ENCODE results near the gene ABCB8. TPM values are rescaled to one million over a fixed set of nuclear protein-coding genes. Genes with fewer than 3 reads are reported as not detected.
"Not testable (repeated sequence)": the region's sequence is repeated elsewhere in the genome, so short reads cannot be mapped to it uniquely, and the experiment has no call there.

ABCB8 gene
- total RNA-seq, 1 donor from 2014 or later = 57.4 TPM

DNA sequence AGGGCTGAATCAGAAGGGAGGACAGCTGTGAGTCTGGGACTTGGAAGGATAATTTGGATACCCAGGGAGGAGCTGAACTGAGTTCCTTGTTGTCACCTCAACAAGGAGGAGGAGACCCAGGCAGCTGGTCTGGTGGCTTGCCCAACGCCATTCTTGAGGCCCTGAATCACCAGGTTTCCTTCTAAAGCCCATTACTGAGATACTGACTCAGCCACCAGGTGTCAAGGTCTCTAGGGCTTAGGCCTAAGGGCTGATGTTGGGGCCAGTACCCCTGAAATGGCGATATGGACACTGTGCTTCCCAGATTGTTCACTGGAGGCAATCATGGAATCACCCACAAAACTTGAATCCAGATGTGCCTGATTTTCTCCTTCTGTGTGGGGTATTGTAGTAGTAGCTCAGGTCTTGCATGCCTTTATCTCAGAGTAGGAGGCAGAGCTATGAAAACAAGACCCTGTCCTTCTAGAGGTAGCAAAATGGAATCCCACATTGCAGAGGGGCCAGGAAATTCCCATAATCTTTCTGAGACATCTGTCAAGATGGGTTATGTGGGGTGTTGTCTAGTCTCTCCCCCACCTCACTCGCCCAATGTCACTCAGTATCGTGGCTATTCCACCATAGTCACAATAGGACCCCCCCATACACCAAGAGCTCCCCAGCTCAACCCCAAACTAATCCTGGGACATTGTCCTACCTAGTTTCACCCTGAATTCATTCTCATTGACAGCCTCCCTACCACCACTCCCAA lies 2.2 kb upstream of the ABCB8 start:
- intact Hi-C loops (cut with micrococcal nuclease) = no loop called here
- no peaks in the 10 kb centered on the region for H3K9me3 Mint-ChIP-seq
- peaks cover 23% of the 10 kb centered on the region for H3K4me1 Mint-ChIP-seq
- H3K36me3 Mint-ChIP-seq (ENCODE audit: low read depth) = peaks cover 5% of the 10 kb centered on the region
- H3K27ac Mint-ChIP-seq = no peak overlapping the region
- H3K27me3 Mint-ChIP-seq = peaks cover 4% of the 10 kb centered on the region
- no peak for DNase-seq
- peak overlapping the region; percentile 18 for H3K4me3 Mint-ChIP-seq

DNA sequence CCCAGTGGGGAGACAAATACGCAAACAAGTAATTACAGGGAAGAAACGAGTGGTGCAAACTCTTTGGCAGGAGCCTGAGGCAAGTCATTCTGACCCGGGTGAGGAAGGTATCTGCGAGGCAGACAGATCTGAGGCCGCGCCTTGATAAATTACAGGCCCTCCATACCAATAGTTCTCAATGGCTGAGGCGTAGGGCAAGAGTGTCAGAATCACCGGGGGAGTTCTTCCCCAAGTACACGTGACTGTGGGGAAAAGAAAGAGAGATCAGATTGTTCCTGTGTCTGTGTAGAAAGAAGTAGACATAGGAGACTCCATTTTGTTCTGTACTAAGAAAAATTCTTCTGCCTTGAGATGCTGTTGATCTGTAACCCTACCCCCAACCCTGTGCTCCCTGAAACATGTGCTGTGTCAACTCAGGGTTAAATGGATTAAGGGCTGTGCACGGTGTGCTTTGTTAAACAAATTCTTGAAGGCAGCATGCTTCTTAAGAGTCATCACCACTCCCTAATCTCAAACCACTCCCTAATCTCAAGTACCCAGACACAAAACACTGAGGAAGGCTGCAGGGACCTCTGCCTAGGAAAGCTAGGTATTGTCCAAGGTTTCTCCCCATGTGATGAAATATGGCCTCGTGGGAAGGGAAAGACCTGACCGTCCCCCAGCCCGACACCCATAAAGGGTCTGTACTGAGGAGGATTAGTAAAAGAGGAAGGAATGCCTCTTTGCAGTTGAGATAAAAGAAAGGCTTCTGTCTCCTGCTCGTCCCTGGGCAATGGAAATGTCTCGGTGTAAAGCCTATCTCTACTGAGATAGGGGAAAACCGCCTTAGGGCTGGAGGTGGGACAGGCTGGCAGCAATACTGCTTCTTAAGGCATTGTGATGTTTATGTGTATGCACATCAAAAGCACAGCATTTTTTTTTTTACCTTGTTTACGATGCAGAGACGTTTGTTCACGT lies 1.2 kb upstream of the ABCB8 start:
- intact Hi-C loops (cut with micrococcal nuclease); H3K9me3 Mint-ChIP-seq; H3K27me3 Mint-ChIP-seq; H3K36me3 Mint-ChIP-seq (ENCODE audit: low read depth); DNase-seq: not testable (repeated sequence)
- peaks cover 24% of the 10 kb centered on the region for H3K4me1 Mint-ChIP-seq
- peak overlapping the region; percentile 97 for H3K4me3 Mint-ChIP-seq
- peak overlapping the region; percentile 97 for H3K27ac Mint-ChIP-seq

DNA sequence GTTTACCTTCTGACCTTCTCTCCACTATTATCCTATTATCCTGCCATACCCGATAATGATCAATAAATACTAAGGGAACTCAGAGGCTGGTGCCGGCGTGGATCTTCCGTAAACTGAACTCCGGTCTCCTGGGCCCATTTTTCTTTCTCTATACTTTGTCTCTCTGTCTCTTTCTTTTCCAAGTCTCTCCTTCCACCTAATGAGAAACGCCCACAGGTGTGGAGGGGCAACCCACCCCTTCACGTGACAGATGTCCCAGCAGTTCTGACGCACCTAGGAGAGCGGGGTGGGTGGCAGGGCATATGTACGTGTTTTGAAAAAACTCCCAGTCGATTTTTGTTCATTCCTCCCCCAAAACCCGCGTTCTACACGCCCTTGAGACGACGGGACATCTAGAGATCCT lies 521 bp upstream of the ABCB8 start:
- DNase-seq; H3K27me3 Mint-ChIP-seq; H3K9me3 Mint-ChIP-seq; H3K36me3 Mint-ChIP-seq (ENCODE audit: low read depth): not testable (repeated sequence)
- Mint-ChIP-seq H3K27ac (peak overlapping the region; percentile 97), H3K4me3 (peak overlapping the region; percentile 97), H3K4me1 (peaks cover 24% of the 10 kb centered on the region)
- intact Hi-C loops (cut with micrococcal nuclease) = loop anchor here (1.0 to 2.0 kb wide), 6 partner anchors 14 to 323 kb away; partner anchors contain the start of genes CHPF2 and TMUB1

DNA sequence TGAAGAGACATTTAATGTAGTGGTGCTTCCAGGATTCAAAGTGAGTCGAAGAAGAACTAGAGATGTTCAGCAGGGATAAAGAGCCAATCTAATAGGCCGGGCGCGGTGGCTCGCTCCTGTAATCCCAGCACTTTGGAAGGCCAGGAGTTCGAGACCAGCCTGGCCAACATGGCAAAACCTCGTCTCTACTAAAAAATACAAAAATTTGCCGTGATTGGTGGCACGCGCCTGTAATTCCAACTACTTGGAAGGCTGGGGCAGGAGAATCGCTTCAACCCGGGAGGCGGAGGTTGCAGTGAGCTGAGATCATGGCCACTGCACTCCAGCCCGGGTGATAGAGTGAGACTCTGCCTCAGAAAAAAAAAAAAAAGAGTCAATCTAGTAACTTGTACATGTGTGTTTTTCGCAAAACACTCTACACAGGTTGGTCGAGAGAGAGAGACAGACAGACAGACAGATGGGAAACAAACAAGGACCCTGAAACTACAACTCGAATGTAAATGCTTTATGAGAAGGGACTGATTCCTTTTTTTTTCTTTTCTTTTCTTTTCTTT lies 775 bp downstream of the ABCB8 start:
- Mint-ChIP-seq H3K4me3 (peak overlapping the region; percentile 97), H3K9me3 (no peaks in the 10 kb centered on the region), H3K4me1 (peaks cover 24% of the 10 kb centered on the region), H3K36me3 (ENCODE audit: low read depth) (peaks cover 5% of the 10 kb centered on the region), H3K27ac (peak overlapping the region; percentile 97), H3K27me3 (peaks cover 2% of the 10 kb centered on the region)
- DNase-seq = no peak
- intact Hi-C loops (cut with micrococcal nuclease) = loop anchor here (1.0 to 2.0 kb wide), 6 partner anchors 16 to 322 kb away; partner anchors contain the start of genes CHPF2 and TMUB1

DNA sequence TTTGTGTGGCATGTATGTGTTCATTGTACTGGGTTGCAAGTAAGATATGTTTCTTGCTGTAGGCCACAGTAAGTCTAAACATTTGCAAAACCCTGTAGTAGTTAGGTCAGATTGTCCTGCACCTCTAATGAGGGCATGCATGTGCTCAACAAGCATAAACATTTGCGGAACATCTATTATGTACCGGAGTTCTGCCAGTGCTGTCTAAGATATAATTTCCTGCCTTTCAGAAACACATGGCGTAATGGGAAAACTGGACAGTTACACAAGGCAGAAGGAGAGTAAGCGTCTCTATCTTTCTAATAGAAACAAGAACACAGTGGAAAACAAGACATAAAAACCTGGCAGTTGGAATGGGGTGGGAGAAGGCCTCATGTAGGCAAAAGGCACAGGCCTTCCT lies 2.8 kb downstream of the ABCB8 start:
- H3K4me1 Mint-ChIP-seq = peaks cover 24% of the 10 kb centered on the region
- no peak overlapping the region for H3K27ac Mint-ChIP-seq
- no peak for DNase-seq
- H3K36me3 Mint-ChIP-seq (ENCODE audit: low read depth) = peaks cover 8% of the 10 kb centered on the region
- no peaks in the 10 kb centered on the region for H3K9me3 Mint-ChIP-seq
- H3K27me3 Mint-ChIP-seq = no peaks in the 10 kb centered on the region
- no peak overlapping the region for H3K4me3 Mint-ChIP-seq
- intact Hi-C loops (cut with micrococcal nuclease) = no loop called here

DNA sequence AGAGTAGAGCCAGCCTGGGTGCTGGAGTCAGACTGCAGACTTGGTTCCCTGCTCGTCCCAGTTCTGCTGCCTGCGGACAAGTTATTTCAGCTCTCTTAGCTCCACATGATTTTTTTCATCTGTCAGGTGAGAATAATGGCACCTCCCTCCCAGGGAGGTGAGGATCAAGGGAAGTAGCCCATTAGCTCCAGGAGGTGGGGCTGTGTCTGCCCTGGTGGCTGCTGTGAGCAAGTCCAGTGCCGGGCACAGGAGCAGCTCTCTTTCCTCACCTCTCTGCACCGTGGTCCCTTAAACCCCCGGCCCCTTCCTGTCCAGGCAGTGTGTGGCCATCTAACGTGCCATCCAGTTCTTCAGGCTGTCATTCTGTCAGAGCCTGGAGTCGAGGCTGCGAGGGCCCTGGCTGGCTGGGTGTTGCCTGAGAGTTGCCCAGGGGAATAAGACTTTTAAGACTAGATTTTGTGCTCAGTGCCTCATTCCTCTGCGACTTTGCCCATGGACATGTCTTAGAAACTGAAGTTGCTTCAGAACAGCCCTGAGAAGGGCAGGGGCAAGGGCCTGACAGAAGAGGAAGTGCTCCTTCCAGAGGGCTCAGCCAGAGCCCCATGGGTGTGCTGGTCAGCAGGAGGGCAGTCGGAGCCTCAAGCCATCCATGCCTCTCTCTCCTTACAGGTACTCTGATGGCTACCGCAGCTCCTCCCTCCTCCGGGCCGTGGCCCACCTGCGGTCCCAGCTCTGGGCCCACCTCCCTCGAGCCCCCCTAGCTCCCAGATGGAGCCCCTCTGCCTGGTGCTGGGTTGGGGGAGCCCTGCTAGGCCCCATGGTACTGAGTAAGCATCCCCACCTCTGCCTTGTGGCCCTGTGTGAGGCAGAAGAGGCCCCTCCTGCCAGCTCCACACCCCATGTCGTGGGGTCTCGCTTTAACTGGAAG lies 5.0 kb downstream of the ABCB8 start:
- Mint-ChIP-seq H3K4me1 (peaks cover 12% of the 10 kb centered on the region), H3K9me3 (no peaks in the 10 kb centered on the region), H3K4me3 (no peak overlapping the region), H3K27me3 (no peaks in the 10 kb centered on the region), H3K27ac (no peak overlapping the region), H3K36me3 (ENCODE audit: low read depth) (peaks cover 13% of the 10 kb centered on the region)
- intact Hi-C loops (cut with micrococcal nuclease) = no loop called here
- no peak for DNase-seq

DNA sequence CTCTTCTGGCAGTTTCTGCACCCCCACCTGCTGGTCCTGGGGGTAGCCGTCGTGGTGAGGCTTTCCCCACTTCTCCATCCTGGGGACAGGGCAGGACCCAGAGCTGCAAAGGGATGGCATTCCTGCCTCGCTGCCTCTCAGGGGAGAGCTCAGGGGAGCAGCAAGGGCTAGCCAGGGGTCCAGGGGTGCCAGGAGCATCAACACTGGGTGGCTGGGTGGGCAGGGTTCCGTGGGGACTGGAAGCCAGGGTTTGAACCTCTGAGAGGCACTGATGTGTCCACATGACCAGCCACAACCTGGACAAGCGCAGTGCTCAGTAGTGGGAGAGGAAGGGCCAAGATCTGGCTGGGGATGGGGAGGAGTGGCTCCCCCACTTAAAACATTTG lies 5.6 kb downstream of the ABCB8 start:
- no peak overlapping the region for H3K4me3 Mint-ChIP-seq
- H3K9me3 Mint-ChIP-seq = no peaks in the 10 kb centered on the region
- no peak for DNase-seq
- intact Hi-C loops (cut with micrococcal nuclease) = no loop called here
- no peaks in the 10 kb centered on the region for H3K27me3 Mint-ChIP-seq
- peaks cover 15% of the 10 kb centered on the region for H3K4me1 Mint-ChIP-seq
- no peak overlapping the region for H3K27ac Mint-ChIP-seq
- peaks cover 10% of the 10 kb centered on the region for H3K36me3 Mint-ChIP-seq (ENCODE audit: low read depth)

DNA sequence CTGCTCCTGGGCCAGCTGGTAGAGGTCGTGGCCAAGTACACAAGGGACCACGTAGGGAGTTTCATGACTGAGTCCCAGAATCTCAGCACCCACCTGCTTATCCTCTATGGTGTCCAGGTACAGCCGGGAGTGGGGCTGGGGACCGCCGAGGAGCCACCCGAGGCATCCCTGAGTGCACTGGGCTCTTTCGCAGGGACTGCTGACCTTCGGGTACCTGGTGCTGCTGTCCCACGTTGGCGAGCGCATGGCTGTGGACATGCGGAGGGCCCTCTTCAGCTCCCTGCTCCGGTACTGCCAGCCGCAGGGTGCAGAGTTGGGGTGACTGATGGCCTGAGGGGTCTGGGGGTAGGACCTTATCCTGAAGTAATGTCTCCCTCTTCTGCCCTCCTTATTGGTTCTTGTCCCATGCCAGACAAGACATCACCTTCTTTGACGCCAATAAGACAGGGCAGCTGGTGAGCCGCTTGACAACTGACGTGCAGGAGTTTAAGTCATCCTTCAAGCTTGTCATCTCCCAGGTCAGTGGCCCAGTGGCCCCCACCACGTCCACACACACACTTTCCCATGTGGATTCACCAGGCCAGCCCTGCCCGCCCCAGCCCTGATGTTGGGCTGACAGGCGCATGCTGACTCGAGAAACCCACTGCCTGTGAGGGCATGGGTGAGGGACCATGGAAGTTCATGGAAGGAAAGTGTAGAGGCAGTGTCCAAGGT lies 6.2 kb downstream of the ABCB8 start:
- H3K36me3 Mint-ChIP-seq (ENCODE audit: low read depth) = peaks cover 13% of the 10 kb centered on the region
- no peak overlapping the region for H3K27ac Mint-ChIP-seq
- no peaks in the 10 kb centered on the region for H3K9me3 Mint-ChIP-seq
- no peak overlapping the region for H3K4me3 Mint-ChIP-seq
- H3K4me1 Mint-ChIP-seq = peaks cover 17% of the 10 kb centered on the region
- H3K27me3 Mint-ChIP-seq = no peaks in the 10 kb centered on the region
- intact Hi-C loops (cut with micrococcal nuclease) = no loop called here
- DNase-seq = no peak

DNA sequence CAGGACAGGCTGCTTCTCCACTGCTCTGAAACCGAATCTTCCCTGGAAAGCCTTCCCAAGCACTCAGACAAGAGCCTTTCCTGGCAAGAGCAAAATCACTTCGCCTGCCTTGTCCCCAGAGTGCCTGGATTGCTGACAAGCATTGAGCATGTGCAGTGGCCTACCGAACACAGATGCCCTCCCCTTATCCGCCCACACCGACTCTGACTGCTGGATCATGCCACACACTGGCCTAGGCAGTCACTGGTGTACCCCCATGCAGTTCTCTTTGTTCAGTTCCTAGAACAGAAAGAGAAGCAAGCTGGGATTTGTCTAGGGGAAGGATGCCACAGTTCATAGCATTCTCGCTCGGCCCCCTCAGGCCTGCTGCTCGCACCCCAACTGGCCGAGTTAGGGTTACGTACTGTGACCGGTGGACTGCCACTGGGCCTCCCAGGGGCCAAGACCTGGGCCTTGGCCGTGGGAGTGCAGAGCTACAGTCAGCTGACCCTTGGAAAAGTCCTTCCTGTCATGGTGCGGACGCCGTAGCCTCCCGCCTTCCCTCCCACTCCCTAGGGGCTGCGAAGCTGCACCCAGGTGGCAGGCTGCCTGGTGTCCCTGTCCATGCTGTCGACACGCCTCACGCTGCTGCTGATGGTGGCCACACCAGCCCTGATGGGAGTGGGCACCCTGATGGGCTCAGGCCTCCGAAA lies 6.9 kb downstream of the ABCB8 start:
- Mint-ChIP-seq H3K4me1 (peaks cover 20% of the 10 kb centered on the region), H3K27ac (no peak overlapping the region), H3K9me3 (no peaks in the 10 kb centered on the region), H3K36me3 (ENCODE audit: low read depth) (peaks cover 10% of the 10 kb centered on the region), H3K27me3 (no peaks in the 10 kb centered on the region), H3K4me3 (no peak overlapping the region)
- no peak for DNase-seq
- intact Hi-C loops (cut with micrococcal nuclease) = no loop called here

DNA sequence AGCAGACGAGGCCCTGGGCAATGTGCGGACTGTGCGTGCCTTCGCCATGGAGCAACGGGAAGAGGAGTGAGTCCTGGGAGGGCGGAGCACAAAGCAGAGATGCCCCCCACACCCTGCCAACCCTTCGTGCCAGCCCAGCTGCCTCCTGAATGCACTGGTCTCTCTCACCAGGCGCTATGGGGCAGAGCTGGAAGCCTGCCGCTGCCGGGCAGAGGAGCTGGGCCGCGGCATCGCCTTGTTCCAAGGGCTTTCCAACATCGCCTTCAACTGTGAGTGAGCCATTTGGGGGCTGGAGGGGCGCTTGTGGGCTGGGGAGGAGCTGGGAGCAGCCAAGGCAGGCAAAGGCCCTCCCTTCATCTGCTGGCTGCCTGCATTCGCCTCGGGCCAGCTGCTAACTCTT lies 7.7 kb downstream of the ABCB8 start:
- DNase-seq = no peak
- Mint-ChIP-seq H3K9me3 (no peaks in the 10 kb centered on the region), H3K27ac (no peak overlapping the region), H3K27me3 (no peaks in the 10 kb centered on the region), H3K4me1 (peaks cover 20% of the 10 kb centered on the region), H3K36me3 (ENCODE audit: low read depth) (peaks cover 10% of the 10 kb centered on the region), H3K4me3 (no peak overlapping the region)
- intact Hi-C loops (cut with micrococcal nuclease) = no loop called here

DNA sequence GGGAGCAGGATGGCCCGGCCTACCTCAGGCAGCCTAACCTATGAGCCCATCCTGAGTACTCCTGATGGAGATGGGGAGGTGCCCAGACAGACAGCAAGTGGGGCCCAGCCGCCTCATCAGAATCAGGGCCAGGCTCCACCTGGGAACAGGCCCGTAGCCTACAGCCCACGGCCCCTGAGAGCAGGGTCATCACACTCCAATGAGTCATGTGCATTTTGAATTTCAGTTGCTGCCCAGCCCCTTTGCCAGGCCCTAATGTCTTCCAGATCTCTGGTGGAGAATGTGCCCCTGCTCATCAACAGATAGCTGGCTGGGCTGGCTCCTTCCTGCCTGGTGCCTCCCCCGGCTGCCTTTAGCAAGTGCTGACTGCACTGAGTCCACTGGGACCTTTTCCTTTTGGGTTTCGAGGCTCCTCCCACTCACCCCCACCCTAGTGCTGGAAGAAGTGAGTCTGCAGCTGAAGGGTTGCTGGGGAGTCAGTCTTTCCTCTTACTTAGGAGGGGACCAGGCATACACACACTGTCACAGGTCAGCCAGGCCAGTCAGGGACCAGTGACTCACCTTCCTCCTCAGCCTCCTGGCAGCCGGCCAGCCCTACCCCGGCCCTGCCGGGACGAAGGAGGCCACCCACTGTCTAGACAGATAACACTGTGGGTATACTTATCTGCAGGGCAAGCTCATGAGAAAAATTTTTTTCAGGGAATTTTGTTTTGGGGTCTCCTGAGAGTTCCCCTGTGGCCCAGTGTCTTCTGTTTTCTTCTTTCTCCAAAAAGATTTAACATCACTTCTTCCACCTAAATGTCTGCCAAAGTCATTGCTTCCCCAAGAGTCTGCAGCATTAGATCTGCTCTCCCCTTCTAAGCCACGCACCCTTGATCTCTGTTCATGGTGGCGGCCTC lies 10.9 kb downstream of the ABCB8 start:
- Mint-ChIP-seq H3K4me1 (peaks cover 17% of the 10 kb centered on the region), H3K4me3 (peak overlapping the region; percentile 56), H3K27ac (peak overlapping the region; percentile 92), H3K27me3 (no peaks in the 10 kb centered on the region), H3K9me3 (no peaks in the 10 kb centered on the region), H3K36me3 (ENCODE audit: low read depth) (peaks cover 10% of the 10 kb centered on the region)
- DNase-seq = peak; percentile 76
- intact Hi-C loops (cut with micrococcal nuclease) = loop anchor here (1.0 kb wide), 1 partner anchor 19 kb away; no protein-coding TSS in a partner anchor
